OCI-LY1 (cell line): Measurements from ENCODE around the gene TTC13.

Source experiments
- H2AFZ ChIP-seq: fragments of 200-600 bp; sonication (generic), shearing (Covaris generic); 2 replicates; pipeline ENCODE4 v1.6.0; 2014; ENCODE audit warnings: antibody characterized with exemption, mild to moderate bottlenecking, low read length
- H3F3A ChIP-seq: fragments of 200-600 bp; sonication (generic), shearing (Covaris generic); 2 replicates; pipeline ENCODE4 v1.6.0; 2014; ENCODE audit warnings: mild to moderate bottlenecking, antibody characterized with exemption, low read length, moderate library complexity; ENCODE audit not compliant: insufficient read depth
- H3K27ac ChIP-seq: fragments of 200-600 bp; sonication (generic); 2 replicates; pipeline ENCODE4 v1.5.1; 2014; ENCODE audit warnings: low read length, mixed run types, mild to moderate bottlenecking, low read depth; ENCODE audit not compliant: poor library complexity, severe bottlenecking
- H3K27me3 ChIP-seq: fragments of 200-600 bp; sonication (generic); 2 replicates; pipeline ENCODE4 v1.6.0; 2014; ENCODE audit warnings: antibody characterized with exemption, mild to moderate bottlenecking, low read length, moderate library complexity; ENCODE audit not compliant: insufficient read depth
- H3K36me3 ChIP-seq: fragments of 200-600 bp; sonication (generic); 2 replicates; pipeline ENCODE4 v1.6.1; 2014; ENCODE audit warnings: mild to moderate bottlenecking, antibody characterized with exemption, low read length, moderate library complexity, mixed read lengths; ENCODE audit not compliant: insufficient read depth
- H3K4me1 ChIP-seq: fragments of 200-600 bp; sonication (generic); 2 replicates; pipeline ENCODE4 v1.5.1; 2014; ENCODE audit warnings: mild to moderate bottlenecking, low read length, moderate library complexity; ENCODE audit not compliant: insufficient read depth, severe bottlenecking
- H3K4me2 ChIP-seq: fragments of 200-600 bp; sonication (generic), shearing (Covaris generic); 2 replicates; pipeline ENCODE4 v1.6.1; 2014; ENCODE audit warnings: low read length
- H3K4me3 ChIP-seq: fragments of 200-600 bp; sonication (generic); 2 replicates; pipeline ENCODE4 v1.5.1; 2014; ENCODE audit warnings: low read length, low read depth, mild to moderate bottlenecking, mixed read lengths; ENCODE audit not compliant: poor library complexity, severe bottlenecking
- H3K79me2 ChIP-seq: fragments of 200-600 bp; shearing (Covaris generic); 2 replicates; pipeline ENCODE4 v1.6.1; 2016; ENCODE audit warnings: mixed run types, low read length, mixed read lengths; ENCODE audit not compliant: insufficient read depth
- H3K9ac ChIP-seq: fragments of 200-600 bp; sonication (generic), shearing (Covaris generic); 2 replicates; pipeline ENCODE4 v1.6.1; 2014; ENCODE audit warnings: mild to moderate bottlenecking, low read length, mixed read lengths
- H3K9me2 ChIP-seq: fragments of 200-600 bp; sonication (generic), shearing (Covaris generic); 2 replicates; pipeline ENCODE4 v1.6.1; 2014; ENCODE audit warnings: low read depth, mild to moderate bottlenecking, low read length, mixed read lengths
- H3K9me3 ChIP-seq: fragments of 200-600 bp; shearing (Covaris generic); 2 replicates; pipeline ENCODE4 v1.6.1; 2014; ENCODE audit warnings: low read length, mixed read lengths
- H4K20me1 ChIP-seq: fragments of 200-600 bp; sonication (generic), shearing (Covaris generic); 2 replicates; pipeline ENCODE4 v1.6.0; 2016; ENCODE audit warnings: mild to moderate bottlenecking, low read length; ENCODE audit not compliant: insufficient read depth
- EZH2 ChIP-seq: fragments of 200-600 bp; sonication (generic), shearing (Covaris generic); IDR thresholded peaks from 2 replicates; pipeline ENCODE4 v1.8.0; 2017; ENCODE audit warnings: borderline replicate concordance, mixed run types, mild to moderate bottlenecking, antibody characterized with exemption, low read length, moderate library complexity, mixed read lengths
- TF ChIP-seq, protein P1 (sequence below): fragments of 200-600 bp; sonication (generic), shearing (Covaris generic); IDR thresholded peaks from 2 replicates; pipeline ENCODE4 v1.5.1; 2017; ENCODE audit warnings: mild to moderate bottlenecking, antibody characterized with exemption, low read length, moderate library complexity, mixed read lengths

The TTC13 gene

DNA sequence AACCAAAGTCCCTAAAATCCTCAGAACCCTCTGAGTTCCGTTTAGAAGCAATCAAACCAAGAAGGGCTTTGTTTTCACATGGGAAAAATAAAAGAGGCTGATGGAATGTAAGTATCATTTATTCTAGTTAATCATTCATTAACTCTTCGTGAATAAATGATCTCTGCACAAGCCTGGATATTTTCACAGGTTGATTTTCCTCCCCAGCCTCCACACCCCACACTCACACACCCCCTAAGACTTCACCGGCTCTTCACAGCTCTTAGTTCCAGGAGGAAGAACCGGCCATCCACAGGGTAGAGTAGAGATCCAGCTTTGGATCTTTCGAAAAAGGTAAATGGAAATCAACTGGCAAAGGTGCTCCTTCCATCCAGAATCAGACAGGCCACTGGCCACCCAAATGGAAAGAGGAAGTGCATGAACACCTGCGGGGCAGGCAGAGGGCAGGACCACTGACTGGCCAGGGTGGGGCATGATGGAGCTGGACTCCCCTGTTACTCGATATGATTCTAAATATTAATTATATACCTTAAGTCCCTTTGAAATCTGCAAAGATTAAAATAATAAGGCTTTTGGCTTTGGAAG lies 120.3 kb downstream of the TTC13 start:
- H3K4me3 ChIP-seq, result no peak overlapping the region
- no peaks in the 10 kb centered on the region for H3K9me2 ChIP-seq
- no peaks in the 10 kb centered on the region for H3K36me3 ChIP-seq
- H3K4me2 ChIP-seq, result no peak overlapping the region
- peaks cover 3% of the 10 kb centered on the region; the same call in 1 of the 2 replicates for H3K27me3 ChIP-seq
- H2AFZ ChIP-seq, result no peak overlapping the region
- H3K4me1 ChIP-seq, result no peaks in the 10 kb centered on the region
- TF ChIP-seq, protein P1, sequence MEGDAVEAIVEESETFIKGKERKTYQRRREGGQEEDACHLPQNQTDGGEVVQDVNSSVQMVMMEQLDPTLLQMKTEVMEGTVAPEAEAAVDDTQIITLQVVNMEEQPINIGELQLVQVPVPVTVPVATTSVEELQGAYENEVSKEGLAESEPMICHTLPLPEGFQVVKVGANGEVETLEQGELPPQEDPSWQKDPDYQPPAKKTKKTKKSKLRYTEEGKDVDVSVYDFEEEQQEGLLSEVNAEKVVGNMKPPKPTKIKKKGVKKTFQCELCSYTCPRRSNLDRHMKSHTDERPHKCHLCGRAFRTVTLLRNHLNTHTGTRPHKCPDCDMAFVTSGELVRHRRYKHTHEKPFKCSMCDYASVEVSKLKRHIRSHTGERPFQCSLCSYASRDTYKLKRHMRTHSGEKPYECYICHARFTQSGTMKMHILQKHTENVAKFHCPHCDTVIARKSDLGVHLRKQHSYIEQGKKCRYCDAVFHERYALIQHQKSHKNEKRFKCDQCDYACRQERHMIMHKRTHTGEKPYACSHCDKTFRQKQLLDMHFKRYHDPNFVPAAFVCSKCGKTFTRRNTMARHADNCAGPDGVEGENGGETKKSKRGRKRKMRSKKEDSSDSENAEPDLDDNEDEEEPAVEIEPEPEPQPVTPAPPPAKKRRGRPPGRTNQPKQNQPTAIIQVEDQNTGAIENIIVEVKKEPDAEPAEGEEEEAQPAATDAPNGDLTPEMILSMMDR, result no peak
- no peak for TF ChIP-seq EZH2
- H3K9ac ChIP-seq, result no peak overlapping the region
- H3F3A ChIP-seq, result no peaks in the 10 kb centered on the region
- H3K27ac ChIP-seq, result no peak overlapping the region
- no peaks in the 10 kb centered on the region for H3K79me2 ChIP-seq
- no peaks in the 10 kb centered on the region for H3K9me3 ChIP-seq
- H4K20me1 ChIP-seq, result no peaks in the 10 kb centered on the region

DNA sequence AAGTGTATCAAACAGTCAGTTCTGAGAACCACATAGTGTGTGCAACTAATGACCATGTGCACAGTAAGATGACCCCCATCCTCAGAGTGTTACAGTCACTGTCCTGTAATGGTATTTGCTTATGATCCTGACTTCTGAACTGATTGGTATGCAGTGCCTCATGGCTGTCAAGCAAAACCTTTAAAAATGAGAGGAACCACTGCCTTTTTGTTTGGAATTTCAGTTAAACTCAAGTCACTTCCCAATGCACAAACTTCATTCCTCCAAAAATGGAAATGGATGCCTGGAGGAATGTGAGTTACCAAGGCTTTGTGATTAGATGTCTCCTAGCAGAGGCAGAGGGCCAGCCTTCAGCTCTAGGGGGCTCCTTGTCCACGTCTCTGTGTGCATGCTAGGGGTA lies 120.8 kb downstream of the TTC13 start:
- Histone ChIP-seq H3K27me3 (peaks cover 3% of the 10 kb centered on the region; the same call in 1 of the 2 replicates), H2AFZ (no peak overlapping the region), H3K36me3 (no peaks in the 10 kb centered on the region), H4K20me1 (no peaks in the 10 kb centered on the region), H3K27ac (no peak overlapping the region), H3K4me3 (no peak overlapping the region), H3K4me1 (no peaks in the 10 kb centered on the region), H3F3A (no peaks in the 10 kb centered on the region), H3K9ac (no peak overlapping the region), H3K9me3 (no peaks in the 10 kb centered on the region), H3K79me2 (no peaks in the 10 kb centered on the region), H3K4me2 (no peak overlapping the region), H3K9me2 (no peaks in the 10 kb centered on the region)
- TF ChIP-seq, protein P1, result no peak
- no peak for TF ChIP-seq EZH2

DNA sequence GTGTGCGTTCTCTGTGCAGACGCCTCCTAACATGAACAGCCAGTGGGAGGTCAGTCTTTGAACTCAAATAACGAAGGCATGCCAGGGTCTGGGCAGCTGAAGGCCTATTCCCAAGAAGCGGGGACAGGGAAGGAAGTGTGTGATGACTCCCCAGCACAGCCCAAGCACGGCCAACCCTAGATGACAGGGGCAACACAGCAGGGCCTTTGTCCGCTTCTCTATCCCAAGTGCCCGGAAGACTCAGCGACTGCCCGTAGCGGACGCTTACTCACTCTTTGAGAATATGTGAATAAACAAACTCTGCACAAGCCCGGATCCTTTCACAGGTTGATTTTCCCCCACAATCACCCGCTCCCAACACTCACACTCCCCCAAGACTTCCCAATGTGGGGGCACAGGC lies 121.6 kb downstream of the TTC13 start:
- no peaks in the 10 kb centered on the region for H3K36me3 ChIP-seq

More for the DNA sequence above, 121.6 kb downstream of the TTC13 start:
- Histone ChIP-seq H3K27me3 (peaks cover 3% of the 10 kb centered on the region; the same call in 1 of the 2 replicates), H3K27ac (no peak overlapping the region), H2AFZ (no peak overlapping the region), H3F3A (no peaks in the 10 kb centered on the region), H3K9ac (no peak overlapping the region), H3K4me3 (no peak overlapping the region), H3K4me1 (no peaks in the 10 kb centered on the region), H4K20me1 (no peaks in the 10 kb centered on the region), H3K9me2 (no peaks in the 10 kb centered on the region), H3K9me3 (no peaks in the 10 kb centered on the region), H3K79me2 (no peaks in the 10 kb centered on the region), H3K4me2 (no peak overlapping the region)
- no peak for TF ChIP-seq EZH2
- TF ChIP-seq, protein P1, result no peak
